GM12878 (cell line): ENCODE results near the gene DIAPH2. TPM values are rescaled to one million over a fixed set of nuclear protein-coding genes. Genes with fewer than 3 reads are reported as not detected.

Source experiments
- RELA ChIP-seq: fragments of 450-650 bp; IDR thresholded peaks from 2 replicates; pipeline ENCODE4 v1.8.0; 2014; ENCODE audit warnings: borderline replicate concordance; ENCODE audit not compliant: partially characterized antibody
- SIN3A ChIP-seq: IDR thresholded peaks from 2 replicates; pipeline ENCODE4 v1.6.1; 2012; ENCODE audit warnings: low read depth, low read length, improper control_type of control experiment
- WRNIP1 ChIP-seq: IDR thresholded peaks from 2 replicates; pipeline ENCODE4 v1.6.1; 2011; ENCODE audit warnings: low read depth, low read length, improper control_type of control experiment, borderline replicate concordance
- ZNF384 ChIP-seq: IDR thresholded peaks from 2 replicates; pipeline ENCODE4 v1.6.1; 2012; ENCODE audit warnings: low read depth, mild to moderate bottlenecking, low read length, improper control_type of control experiment, borderline replicate concordance
- ZZZ3 ChIP-seq: IDR thresholded peaks from 2 replicates; pipeline ENCODE4 v1.6.1; 2011; ENCODE audit warnings: low read depth; ENCODE audit not compliant: control insufficient read depth, insufficient read length
- polyA plus RNA-seq, 11 experiments: library from polyadenylated mRNA; depleted of rRNA in 4 of 11; unstranded in 6 of 11; stranded (reverse) in 5 of 11; fragments of >200 nt; fragmentation: Nextera tagmentation in 4 of 11; fragmentation: Illumina TruSeq in 1 of 11; extraction: Ambion mirVana in 4 of 11; extraction: Trizol in 1 of 11; gene quantifications; 1 replicate in 1 of 11; 2 replicates in 10 of 11; pipeline versions ENCODE4 v1.2.1 to v1.2.3, GENCODE V29; 2011 to 2016; ENCODE audit warnings: inconsistent platforms in 2 of 11, missing spikeins in 2 of 11, low read depth in 1 of 11
- total RNA-seq, 4 experiments: library from RNA; depleted of rRNA in 3 of 4; stranded (reverse); fragments of >200 nt in 3 of 4; fragmentation: Illumina TruSeq in 1 of 4; extraction: Trizol in 1 of 4; gene quantifications; 2 replicates each; pipeline versions ENCODE4 v1.2.1 to v1.2.3, GENCODE V29; 2013 to 2021
- TF ChIP-seq, protein P1 (sequence below): fragments of 450-650 bp; IDR thresholded peaks from 2 replicates; pipeline ENCODE4 v1.6.1; 2017; ENCODE audit warnings: mild to moderate bottlenecking, moderate library complexity
- TF ChIP-seq, protein P2 (sequence below): fragments of 450-650 bp; IDR thresholded peaks from 2 replicates; pipeline ENCODE4 v1.6.1; 2018; ENCODE audit warnings: borderline replicate concordance, mild to moderate bottlenecking; ENCODE audit not compliant: partially characterized antibody
- TF ChIP-seq, protein P3 (sequence below): IDR thresholded peaks from 2 replicates; pipeline ENCODE4 v1.6.1; 2012; ENCODE audit warnings: low read depth, low read length, improper control_type of control experiment
- TF ChIP-seq, protein P4 (sequence below): IDR thresholded peaks from 2 replicates; pipeline ENCODE4 v1.6.1; 2012; ENCODE audit warnings: low read length, inconsistent platforms
- TF ChIP-seq, protein P5 (sequence below): fragments of 450-650 bp; IDR thresholded peaks from 2 replicates; pipeline ENCODE4 v1.6.1; 2017; ENCODE audit warnings: borderline replicate concordance

DIAPH2 gene
- total and polyA plus RNA-seq, 10 of the 15 experiments (the other 5 are each of a cell fraction or from before 2014, with no cell fraction given), result 2.2 to 16.6 (median 8.8) TPM

DNA sequence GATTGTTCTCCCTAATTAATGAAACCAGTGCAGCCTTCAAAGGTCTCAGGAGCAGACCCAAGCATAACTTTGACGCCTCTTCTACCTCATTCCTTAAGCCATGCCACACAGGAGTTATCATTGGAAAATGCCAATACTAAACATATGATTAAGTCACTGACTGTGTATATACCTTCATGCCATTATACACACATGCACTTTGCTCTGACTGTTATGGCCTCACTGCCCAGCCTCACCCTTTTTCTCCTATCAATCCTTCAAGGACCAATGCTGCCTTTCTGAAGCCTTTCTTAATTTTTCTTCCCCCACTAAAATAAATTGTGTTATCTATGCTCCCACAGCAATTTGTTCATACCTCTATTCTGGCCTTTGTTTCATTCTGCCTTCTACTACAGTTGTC, 924.7 kb downstream of the DIAPH2 start (continued):
- TF ChIP-seq, protein P1, sequence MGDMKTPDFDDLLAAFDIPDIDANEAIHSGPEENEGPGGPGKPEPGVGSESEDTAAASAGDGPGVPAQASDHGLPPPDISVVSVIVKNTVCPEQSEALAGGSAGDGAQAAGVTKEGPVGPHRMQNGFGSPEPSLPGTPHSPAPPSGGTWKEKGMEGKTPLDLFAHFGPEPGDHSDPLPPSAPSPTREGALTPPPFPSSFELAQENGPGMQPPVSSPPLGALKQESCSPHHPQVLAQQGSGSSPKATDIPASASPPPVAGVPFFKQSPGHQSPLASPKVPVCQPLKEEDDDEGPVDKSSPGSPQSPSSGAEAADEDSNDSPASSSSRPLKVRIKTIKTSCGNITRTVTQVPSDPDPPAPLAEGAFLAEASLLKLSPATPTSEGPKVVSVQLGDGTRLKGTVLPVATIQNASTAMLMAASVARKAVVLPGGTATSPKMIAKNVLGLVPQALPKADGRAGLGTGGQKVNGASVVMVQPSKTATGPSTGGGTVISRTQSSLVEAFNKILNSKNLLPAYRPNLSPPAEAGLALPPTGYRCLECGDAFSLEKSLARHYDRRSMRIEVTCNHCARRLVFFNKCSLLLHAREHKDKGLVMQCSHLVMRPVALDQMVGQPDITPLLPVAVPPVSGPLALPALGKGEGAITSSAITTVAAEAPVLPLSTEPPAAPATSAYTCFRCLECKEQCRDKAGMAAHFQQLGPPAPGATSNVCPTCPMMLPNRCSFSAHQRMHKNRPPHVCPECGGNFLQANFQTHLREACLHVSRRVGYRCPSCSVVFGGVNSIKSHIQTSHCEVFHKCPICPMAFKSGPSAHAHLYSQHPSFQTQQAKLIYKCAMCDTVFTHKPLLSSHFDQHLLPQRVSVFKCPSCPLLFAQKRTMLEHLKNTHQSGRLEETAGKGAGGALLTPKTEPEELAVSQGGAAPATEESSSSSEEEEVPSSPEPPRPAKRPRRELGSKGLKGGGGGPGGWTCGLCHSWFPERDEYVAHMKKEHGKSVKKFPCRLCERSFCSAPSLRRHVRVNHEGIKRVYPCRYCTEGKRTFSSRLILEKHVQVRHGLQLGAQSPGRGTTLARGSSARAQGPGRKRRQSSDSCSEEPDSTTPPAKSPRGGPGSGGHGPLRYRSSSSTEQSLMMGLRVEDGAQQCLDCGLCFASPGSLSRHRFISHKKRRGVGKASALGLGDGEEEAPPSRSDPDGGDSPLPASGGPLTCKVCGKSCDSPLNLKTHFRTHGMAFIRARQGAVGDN, result no peak
- no peak for TF ChIP-seq ZNF384
- TF ChIP-seq, protein P2, sequence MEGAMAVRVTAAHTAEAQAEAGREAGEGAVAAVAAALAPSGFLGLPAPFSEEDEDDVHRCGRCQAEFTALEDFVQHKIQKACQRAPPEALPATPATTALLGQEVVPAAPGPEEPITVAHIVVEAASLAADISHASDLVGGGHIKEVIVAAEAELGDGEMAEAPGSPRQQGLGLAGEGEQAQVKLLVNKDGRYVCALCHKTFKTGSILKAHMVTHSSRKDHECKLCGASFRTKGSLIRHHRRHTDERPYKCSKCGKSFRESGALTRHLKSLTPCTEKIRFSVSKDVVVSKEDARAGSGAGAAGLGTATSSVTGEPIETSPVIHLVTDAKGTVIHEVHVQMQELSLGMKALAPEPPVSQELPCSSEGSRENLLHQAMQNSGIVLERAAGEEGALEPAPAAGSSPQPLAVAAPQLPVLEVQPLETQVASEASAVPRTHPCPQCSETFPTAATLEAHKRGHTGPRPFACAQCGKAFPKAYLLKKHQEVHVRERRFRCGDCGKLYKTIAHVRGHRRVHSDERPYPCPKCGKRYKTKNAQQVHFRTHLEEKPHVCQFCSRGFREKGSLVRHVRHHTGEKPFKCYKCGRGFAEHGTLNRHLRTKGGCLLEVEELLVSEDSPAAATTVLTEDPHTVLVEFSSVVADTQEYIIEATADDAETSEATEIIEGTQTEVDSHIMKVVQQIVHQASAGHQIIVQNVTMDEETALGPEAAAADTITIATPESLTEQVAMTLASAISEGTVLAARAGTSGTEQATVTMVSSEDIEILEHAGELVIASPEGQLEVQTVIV, result no peak
- TF ChIP-seq ZZZ3, result no peak
- TF ChIP-seq, protein P3, sequence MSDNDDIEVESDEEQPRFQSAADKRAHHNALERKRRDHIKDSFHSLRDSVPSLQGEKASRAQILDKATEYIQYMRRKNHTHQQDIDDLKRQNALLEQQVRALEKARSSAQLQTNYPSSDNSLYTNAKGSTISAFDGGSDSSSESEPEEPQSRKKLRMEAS, result no peak
- TF ChIP-seq, protein P4, sequence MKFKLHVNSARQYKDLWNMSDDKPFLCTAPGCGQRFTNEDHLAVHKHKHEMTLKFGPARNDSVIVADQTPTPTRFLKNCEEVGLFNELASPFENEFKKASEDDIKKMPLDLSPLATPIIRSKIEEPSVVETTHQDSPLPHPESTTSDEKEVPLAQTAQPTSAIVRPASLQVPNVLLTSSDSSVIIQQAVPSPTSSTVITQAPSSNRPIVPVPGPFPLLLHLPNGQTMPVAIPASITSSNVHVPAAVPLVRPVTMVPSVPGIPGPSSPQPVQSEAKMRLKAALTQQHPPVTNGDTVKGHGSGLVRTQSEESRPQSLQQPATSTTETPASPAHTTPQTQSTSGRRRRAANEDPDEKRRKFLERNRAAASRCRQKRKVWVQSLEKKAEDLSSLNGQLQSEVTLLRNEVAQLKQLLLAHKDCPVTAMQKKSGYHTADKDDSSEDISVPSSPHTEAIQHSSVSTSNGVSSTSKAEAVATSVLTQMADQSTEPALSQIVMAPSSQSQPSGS, result no peak
- TF ChIP-seq SIN3A, result no peak
- no peak for TF ChIP-seq WRNIP1
- TF ChIP-seq RELA, result no peak
- TF ChIP-seq, protein P5, sequence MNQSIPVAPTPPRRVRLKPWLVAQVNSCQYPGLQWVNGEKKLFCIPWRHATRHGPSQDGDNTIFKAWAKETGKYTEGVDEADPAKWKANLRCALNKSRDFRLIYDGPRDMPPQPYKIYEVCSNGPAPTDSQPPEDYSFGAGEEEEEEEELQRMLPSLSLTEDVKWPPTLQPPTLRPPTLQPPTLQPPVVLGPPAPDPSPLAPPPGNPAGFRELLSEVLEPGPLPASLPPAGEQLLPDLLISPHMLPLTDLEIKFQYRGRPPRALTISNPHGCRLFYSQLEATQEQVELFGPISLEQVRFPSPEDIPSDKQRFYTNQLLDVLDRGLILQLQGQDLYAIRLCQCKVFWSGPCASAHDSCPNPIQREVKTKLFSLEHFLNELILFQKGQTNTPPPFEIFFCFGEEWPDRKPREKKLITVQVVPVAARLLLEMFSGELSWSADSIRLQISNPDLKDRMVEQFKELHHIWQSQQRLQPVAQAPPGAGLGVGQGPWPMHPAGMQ, result no peak
- TF ChIP-seq, all 136 proteins: peak for 0
